ENCODE measurements around the gene MATK. TPM values are rescaled to one million over a fixed set of nuclear protein-coding genes. Genes with fewer than 3 reads are reported as not detected.

MATK gene
- total RNA-seq, 2 experiments from 2014 or later, result 9.1 to 9.4 TPM

- H3K27me3 Mint-ChIP-seq, result no peaks in the 10 kb centered on the region
- Histone ChIP-seq H3K4me3 (ENCODE audit: low read length) (no peak overlapping the region), H3K27me3 (ENCODE audit: control insufficient read depth in 1 of 2, insufficient read depth in 2 of 2, low read length in 2 of 2) (no peaks in the 10 kb centered on the region), H3K36me3 (ENCODE audit: insufficient read depth, low read length) (no peaks in the 10 kb centered on the region), H3K9me3 (ENCODE audit: control insufficient read depth in 1 of 2, insufficient read depth in 1 of 2, low read length in 2 of 2) (peaks cover 0 to 21% of the 10 kb centered on the region in 2 experiments), H3K27ac (ENCODE audit: low read depth in 1 of 2, low read length in 2 of 2) (no peak overlapping the region), H3K4me1 (ENCODE audit: insufficient read depth, low read length) (peaks cover 27% of the 10 kb centered on the region)
- ATAC-seq (ENCODE audit: poor library complexity) (no peak), DNase-seq (no peak)
- no peak overlapping the region for H3K4me3 Mint-ChIP-seq
- ChIA-PET POLR2A (no interaction called here), CTCF (no interaction called here)
- no peaks in the 10 kb centered on the region for H3K9me3 Mint-ChIP-seq
- intact Hi-C loops (cut with DNase I, micrococcal nuclease), result no loop called here
- no peaks in the 10 kb centered on the region for H3K36me3 Mint-ChIP-seq (ENCODE audit: low read depth)
- H3K27ac Mint-ChIP-seq, result no peak overlapping the region
- no peak for TF ChIP-seq CTCF (IDR thresholded peaks at IDR 0.05)
- H3K4me1 Mint-ChIP-seq (ENCODE audit: low read depth), result peaks cover 9% of the 10 kb centered on the region
Observed at GRCh38 chr19:3805859-3806258, 19.7 kb upstream of the MATK start.

GRCh38 chr19:3804429-3804828 lies 18.2 kb upstream of the MATK start:
- ChIA-PET CTCF (no interaction called here), POLR2A (interaction anchor here (1.1 kb wide), 1 partner anchor 43 kb away, joined by 5 read pairs; the partner anchor contains the start of gene APBA3)
- intact Hi-C loops (cut with DNase I, micrococcal nuclease), result no loop called here
- peaks cover 9% of the 10 kb centered on the region for H3K4me1 Mint-ChIP-seq (ENCODE audit: low read depth)
- no peak overlapping the region for H3K27ac ChIP-seq (ENCODE audit: low read depth in 1 of 2, low read length in 2 of 2)
- no peak overlapping the region for H3K4me3 Mint-ChIP-seq
- H3K36me3 ChIP-seq (ENCODE audit: insufficient read depth, low read length), result no peaks in the 10 kb centered on the region
- no peak overlapping the region for H3K4me3 ChIP-seq (ENCODE audit: low read length)
- no peaks in the 10 kb centered on the region for H3K27me3 Mint-ChIP-seq
- no peaks in the 10 kb centered on the region for H3K27me3 ChIP-seq (ENCODE audit: control insufficient read depth in 1 of 2, insufficient read depth in 2 of 2, low read length in 2 of 2)
- no peak overlapping the region for H3K27ac Mint-ChIP-seq
- no peak for DNase-seq
- no peaks in the 10 kb centered on the region for H3K9me3 Mint-ChIP-seq
- no peaks in the 10 kb centered on the region for H3K36me3 Mint-ChIP-seq (ENCODE audit: low read depth)
- H3K4me1 ChIP-seq (ENCODE audit: insufficient read depth, low read length), result peaks cover 24% of the 10 kb centered on the region
- no peak for TF ChIP-seq CTCF (IDR thresholded peaks at IDR 0.05)
- ATAC-seq (ENCODE audit: poor library complexity), result no peak
- H3K9me3 ChIP-seq (ENCODE audit: control insufficient read depth in 1 of 2, insufficient read depth in 1 of 2, low read length in 2 of 2), result peaks cover 0 to 21% of the 10 kb centered on the region in 2 experiments

DNA sequence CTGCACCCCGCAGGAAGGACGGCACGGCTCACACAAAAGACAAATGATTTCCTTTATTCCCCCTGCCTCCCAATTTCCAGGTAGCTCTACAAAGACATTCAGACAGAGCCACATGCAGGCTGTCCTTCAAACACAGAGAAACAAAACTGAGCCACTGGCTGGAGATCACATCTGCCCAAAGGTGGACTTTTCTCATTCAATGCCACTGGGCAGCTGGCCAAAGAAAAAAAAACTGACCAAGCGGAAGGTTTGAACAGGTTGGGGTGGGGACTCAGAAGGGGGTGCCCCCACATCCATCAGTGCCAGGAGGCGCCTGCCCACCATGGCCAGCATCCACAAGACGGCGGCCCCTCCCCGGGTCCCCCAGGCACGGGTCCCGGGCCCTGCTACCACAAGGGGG lies 17.8 kb upstream of the MATK start:
- CTCF ChIA-PET, result no interaction called here
- no peak overlapping the region for H3K27ac Mint-ChIP-seq

More for the DNA sequence above, 17.8 kb upstream of the MATK start:
- Mint-ChIP-seq H3K4me1 (ENCODE audit: low read depth) (peaks cover 13% of the 10 kb centered on the region), H3K27me3 (no peaks in the 10 kb centered on the region), H3K4me3 (no peak overlapping the region), H3K36me3 (ENCODE audit: low read depth) (no peaks in the 10 kb centered on the region), H3K9me3 (no peaks in the 10 kb centered on the region)
- peaks cover 28% of the 10 kb centered on the region for H3K4me1 ChIP-seq (ENCODE audit: insufficient read depth, low read length)
- no peaks in the 10 kb centered on the region for H3K36me3 ChIP-seq (ENCODE audit: insufficient read depth, low read length)
- DNase-seq (no peak), ATAC-seq (ENCODE audit: poor library complexity) (no peak)
- no peak for TF ChIP-seq CTCF (IDR thresholded peaks at IDR 0.05)
- peaks cover 0 to 18% of the 10 kb centered on the region in 2 experiments for H3K9me3 ChIP-seq (ENCODE audit: control insufficient read depth in 1 of 2, insufficient read depth in 1 of 2, low read length in 2 of 2)
- intact Hi-C loops (cut with DNase I, micrococcal nuclease), result no loop called here
- POLR2A ChIA-PET, result no interaction called here
- no peaks in the 10 kb centered on the region for H3K27me3 ChIP-seq (ENCODE audit: control insufficient read depth in 1 of 2, insufficient read depth in 2 of 2, low read length in 2 of 2)
- H3K4me3 ChIP-seq (ENCODE audit: low read length), result no peak overlapping the region
- H3K27ac ChIP-seq (ENCODE audit: low read depth in 1 of 2, low read length in 2 of 2), result no peak overlapping the region
